Measurements from ENCODE around the gene MYPN. TPM values are rescaled to one million over a fixed set of nuclear protein-coding genes. Genes with fewer than 3 reads are reported as not detected.

Gene MYPN
- total RNA-seq, 2 donors from 2014 or later, result 1.5 to 1.8 TPM

GRCh38 chr10:68107651-68108050 lies 1.6 kb upstream of the MYPN start:
- no peaks in the 10 kb centered on the region for H3K9me3 ChIP-seq
- no peaks in the 10 kb centered on the region for H3K27me3 ChIP-seq (replicated peaks; ENCODE audit: insufficient read depth)
- no peak for DNase-seq (ENCODE audit: low spot score)
- no peaks in the 10 kb centered on the region for H3K36me3 ChIP-seq
- no peak overlapping the region for H3K27ac ChIP-seq
- intact Hi-C loops (cut with DNase I), result no loop called here
- 85% methylated on average over 1 of the region's 1 CpG for WGBS
- no peaks in the 10 kb centered on the region for H3K4me1 ChIP-seq (replicated peaks)
- H3K4me3 ChIP-seq, result no peak overlapping the region
- TF ChIP-seq POLR2AphosphoS5 (IDR thresholded peaks at IDR 0.05) (no peak), POLR2A (IDR thresholded peaks at IDR 0.05) (no peak), CTCF (IDR thresholded peaks at IDR 0.05) (no peak)

DNA sequence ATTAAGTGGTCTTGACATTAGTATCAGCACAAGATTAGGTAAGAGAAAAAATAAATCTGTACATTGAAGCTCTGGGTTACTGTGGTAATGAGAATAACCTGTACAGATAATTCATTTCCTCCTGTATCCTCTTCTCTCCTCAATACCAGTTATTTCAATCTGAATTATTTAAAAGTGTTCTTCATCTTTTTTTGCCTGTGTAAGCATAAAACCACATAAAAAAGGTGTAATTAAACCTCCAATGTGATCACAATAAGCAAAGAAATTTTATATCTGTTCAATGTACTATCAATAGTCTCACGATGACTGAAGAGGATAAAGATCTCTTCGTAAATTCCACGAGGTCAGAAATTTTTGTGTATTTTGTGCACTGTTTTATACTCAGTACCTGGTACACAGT lies 1.2 kb upstream of the MYPN start:
- WGBS, result 58% methylated on average over 3 of the region's 3 CpGs
- no peaks in the 10 kb centered on the region for H3K9me3 ChIP-seq
- no peak overlapping the region for H3K27ac ChIP-seq
- no peak overlapping the region for H3K4me3 ChIP-seq
- no peaks in the 10 kb centered on the region for H3K4me1 ChIP-seq (replicated peaks)
- H3K36me3 ChIP-seq, result no peaks in the 10 kb centered on the region
- TF ChIP-seq CTCF (IDR thresholded peaks at IDR 0.05) (no peak), POLR2AphosphoS5 (IDR thresholded peaks at IDR 0.05) (no peak), POLR2A (IDR thresholded peaks at IDR 0.05) (no peak)
- intact Hi-C loops (cut with DNase I), result no loop called here
- H3K27me3 ChIP-seq (replicated peaks; ENCODE audit: insufficient read depth), result no peaks in the 10 kb centered on the region
- no peak for DNase-seq (ENCODE audit: low spot score)

GRCh38 chr10:68108653-68109052 lies 635 bp upstream of the MYPN start:
- H3K4me3 ChIP-seq, result no peak overlapping the region
- 91% methylated on average over 11 of the region's 11 CpGs for WGBS
- no peak overlapping the region for H3K27ac ChIP-seq
- intact Hi-C loops (cut with DNase I), result no loop called here
- H3K9me3 ChIP-seq, result no peaks in the 10 kb centered on the region
- no peaks in the 10 kb centered on the region for H3K4me1 ChIP-seq (replicated peaks)
- no peaks in the 10 kb centered on the region for H3K27me3 ChIP-seq (replicated peaks; ENCODE audit: insufficient read depth)
- no peak for TF ChIP-seq POLR2AphosphoS5 (IDR thresholded peaks at IDR 0.05)
- TF ChIP-seq POLR2A (IDR thresholded peaks at IDR 0.05), result no peak
- no peak for TF ChIP-seq CTCF (IDR thresholded peaks at IDR 0.05)
- no peaks in the 10 kb centered on the region for H3K36me3 ChIP-seq
- no peak for DNase-seq (ENCODE audit: low spot score)

DNA sequence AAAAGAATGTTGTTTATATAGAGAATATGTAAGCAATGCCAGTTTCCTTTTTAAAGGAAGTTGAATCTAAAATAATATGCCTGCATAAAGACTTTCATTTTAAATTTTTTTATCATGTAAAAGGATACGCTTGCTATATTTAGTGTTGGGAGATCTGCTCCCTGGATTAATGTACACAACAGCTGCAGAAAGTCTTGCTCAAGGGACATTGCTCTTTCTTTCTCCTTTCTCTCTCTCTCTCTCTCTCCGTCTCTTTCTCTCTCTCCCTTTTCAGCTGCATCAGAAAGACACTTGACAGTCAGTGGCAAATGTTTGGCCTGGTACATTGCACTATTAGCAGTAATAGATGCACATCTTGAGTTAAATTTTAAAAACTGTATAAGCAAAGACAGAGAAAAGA lies 739 bp downstream of the MYPN start:
- 56% methylated on average over 2 of the region's 2 CpGs for WGBS
- H3K9me3 ChIP-seq, result no peaks in the 10 kb centered on the region
- no peak overlapping the region for H3K4me3 ChIP-seq
- DNase-seq (ENCODE audit: low spot score), result no peak
- H3K27me3 ChIP-seq (replicated peaks; ENCODE audit: insufficient read depth), result no peaks in the 10 kb centered on the region
- H3K4me1 ChIP-seq (replicated peaks), result no peaks in the 10 kb centered on the region
- TF ChIP-seq POLR2A (IDR thresholded peaks at IDR 0.05), result no peak
- no peak for TF ChIP-seq CTCF (IDR thresholded peaks at IDR 0.05)
- no peak for TF ChIP-seq POLR2AphosphoS5 (IDR thresholded peaks at IDR 0.05)
- intact Hi-C loops (cut with DNase I), result no loop called here
- no peaks in the 10 kb centered on the region for H3K36me3 ChIP-seq
- no peak overlapping the region for H3K27ac ChIP-seq

DNA sequence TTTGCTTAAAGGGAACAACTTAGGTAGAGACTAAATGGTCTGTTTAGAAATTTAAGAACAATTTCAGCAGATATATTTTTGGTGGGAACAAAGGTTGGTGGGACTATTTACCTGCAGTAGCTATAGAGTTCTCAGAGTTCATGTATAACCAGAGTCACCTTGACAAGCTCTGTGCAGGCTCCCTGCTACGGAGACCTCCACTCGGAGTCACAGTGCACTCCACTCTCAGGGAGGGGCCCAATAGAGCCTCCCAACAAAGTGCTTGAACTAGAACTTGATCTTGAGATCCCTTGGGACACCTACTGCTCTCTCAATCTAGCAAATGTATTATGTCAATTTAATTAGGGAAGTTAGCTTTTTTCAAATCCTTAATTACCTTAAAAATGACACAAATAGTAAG lies 2.3 kb downstream of the MYPN start:
- no peak for DNase-seq (ENCODE audit: low spot score)
- Histone ChIP-seq H3K9me3 (no peaks in the 10 kb centered on the region), H3K27ac (no peak overlapping the region), H3K27me3 (replicated peaks; ENCODE audit: insufficient read depth) (no peaks in the 10 kb centered on the region), H3K36me3 (no peaks in the 10 kb centered on the region), H3K4me3 (no peak overlapping the region), H3K4me1 (replicated peaks) (no peaks in the 10 kb centered on the region)
- 85% methylated on average over 2 of the region's 2 CpGs for WGBS
- no peak for TF ChIP-seq POLR2AphosphoS5 (IDR thresholded peaks at IDR 0.05)
- TF ChIP-seq CTCF (IDR thresholded peaks at IDR 0.05), result no peak
- TF ChIP-seq POLR2A (IDR thresholded peaks at IDR 0.05), result no peak
- intact Hi-C loops (cut with DNase I), result no loop called here
